ENCODE data around the gene CNTLN. TPM values are rescaled to one million over a fixed set of nuclear protein-coding genes. Genes with fewer than 3 reads are reported as not detected.

The CNTLN gene
- total RNA-seq, 3 donors from 2014 or later (not counting 1 experiment from before 2014, with no cell fraction given) = 0.32 to 1.6 (median 0.63) TPM

DNA sequence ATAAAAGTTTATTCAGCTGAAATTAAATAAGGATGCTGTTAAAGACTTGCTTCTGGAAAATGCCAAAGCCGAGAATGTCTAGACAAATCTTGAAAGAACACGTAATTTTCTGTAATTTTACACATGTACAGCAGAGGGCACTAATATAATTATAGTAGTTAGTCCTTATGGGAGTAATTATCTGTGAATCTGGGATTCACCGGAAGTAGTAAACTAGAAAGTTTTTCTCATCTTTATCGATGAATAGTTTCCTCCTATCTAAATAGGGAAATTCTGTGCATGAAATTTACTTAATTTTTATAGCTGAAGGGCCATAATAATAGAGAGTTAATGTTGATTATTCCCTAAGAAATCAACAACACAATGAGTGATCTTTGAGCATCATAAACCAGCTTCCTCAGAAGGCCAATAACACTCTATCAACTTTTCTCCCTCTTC is 18.4 kb upstream of the CNTLN start:
- Histone ChIP-seq H3K4me3 (ENCODE audit: low read length) (no peak overlapping the region), H3K27me3 (ENCODE audit: control insufficient read depth, insufficient read depth, low read length) (no peaks in the 10 kb centered on the region), H3K4me1 (ENCODE audit: control insufficient read depth, insufficient read depth, low read length) (no peaks in the 10 kb centered on the region), H3K9me3 (ENCODE audit: control insufficient read depth, insufficient read depth, low read length) (no peaks in the 10 kb centered on the region), H3K27ac (ENCODE audit: low read length) (no peak overlapping the region), H3K36me3 (ENCODE audit: control insufficient read depth, insufficient read depth, low read length) (no peaks in the 10 kb centered on the region)
- WGBS (ENCODE audit: insufficient coverage) = no CpG with 5 or more reads among the region's 4 CpGs
- H3K9me3 Mint-ChIP-seq = no peaks in the 10 kb centered on the region
- intact Hi-C loops (cut with micrococcal nuclease) = loop anchor here (1.0 kb wide), 1 partner anchor 347 kb away; no protein-coding TSS in a partner anchor
- no peak for DNase-seq
- ATAC-seq = no peak
- peaks cover under 1 to 22% of the 10 kb centered on the region in 2 donors for H3K27me3 Mint-ChIP-seq (ENCODE audit: low read depth in 2 of 2)
- no peak overlapping the region for H3K4me3 Mint-ChIP-seq
- no peaks in the 10 kb centered on the region for H3K4me1 Mint-ChIP-seq
- peaks cover 1% of the 10 kb centered on the region for H3K36me3 Mint-ChIP-seq
- H3K27ac Mint-ChIP-seq = no peak overlapping the region
- TF ChIP-seq, protein P1, sequence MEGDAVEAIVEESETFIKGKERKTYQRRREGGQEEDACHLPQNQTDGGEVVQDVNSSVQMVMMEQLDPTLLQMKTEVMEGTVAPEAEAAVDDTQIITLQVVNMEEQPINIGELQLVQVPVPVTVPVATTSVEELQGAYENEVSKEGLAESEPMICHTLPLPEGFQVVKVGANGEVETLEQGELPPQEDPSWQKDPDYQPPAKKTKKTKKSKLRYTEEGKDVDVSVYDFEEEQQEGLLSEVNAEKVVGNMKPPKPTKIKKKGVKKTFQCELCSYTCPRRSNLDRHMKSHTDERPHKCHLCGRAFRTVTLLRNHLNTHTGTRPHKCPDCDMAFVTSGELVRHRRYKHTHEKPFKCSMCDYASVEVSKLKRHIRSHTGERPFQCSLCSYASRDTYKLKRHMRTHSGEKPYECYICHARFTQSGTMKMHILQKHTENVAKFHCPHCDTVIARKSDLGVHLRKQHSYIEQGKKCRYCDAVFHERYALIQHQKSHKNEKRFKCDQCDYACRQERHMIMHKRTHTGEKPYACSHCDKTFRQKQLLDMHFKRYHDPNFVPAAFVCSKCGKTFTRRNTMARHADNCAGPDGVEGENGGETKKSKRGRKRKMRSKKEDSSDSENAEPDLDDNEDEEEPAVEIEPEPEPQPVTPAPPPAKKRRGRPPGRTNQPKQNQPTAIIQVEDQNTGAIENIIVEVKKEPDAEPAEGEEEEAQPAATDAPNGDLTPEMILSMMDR (IDR thresholded peaks at IDR 0.05) = peak; percentile 21

DNA sequence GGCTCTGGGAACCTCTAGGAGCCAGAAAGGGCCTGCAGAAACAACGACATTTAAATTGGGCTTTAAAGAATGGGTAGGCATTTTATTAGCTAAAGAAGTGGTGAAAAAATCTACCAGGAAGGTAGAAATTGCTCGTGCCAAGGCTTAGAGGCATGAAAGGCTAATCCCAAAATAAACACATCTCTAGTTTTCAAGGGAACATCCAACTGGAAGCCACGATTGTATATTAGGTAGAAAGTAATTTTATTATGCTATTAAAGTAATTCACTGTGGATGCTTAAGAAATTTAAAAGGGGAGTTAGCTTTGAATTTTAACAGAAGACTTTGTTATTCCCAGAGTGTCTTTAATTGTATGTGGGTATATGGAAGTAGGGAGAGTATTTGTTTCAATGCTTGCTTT is 17.5 kb upstream of the CNTLN start:
- H3K36me3 Mint-ChIP-seq = no peaks in the 10 kb centered on the region
- no peaks in the 10 kb centered on the region for H3K9me3 Mint-ChIP-seq
- intact Hi-C loops (cut with micrococcal nuclease) = no loop called here

DNA sequence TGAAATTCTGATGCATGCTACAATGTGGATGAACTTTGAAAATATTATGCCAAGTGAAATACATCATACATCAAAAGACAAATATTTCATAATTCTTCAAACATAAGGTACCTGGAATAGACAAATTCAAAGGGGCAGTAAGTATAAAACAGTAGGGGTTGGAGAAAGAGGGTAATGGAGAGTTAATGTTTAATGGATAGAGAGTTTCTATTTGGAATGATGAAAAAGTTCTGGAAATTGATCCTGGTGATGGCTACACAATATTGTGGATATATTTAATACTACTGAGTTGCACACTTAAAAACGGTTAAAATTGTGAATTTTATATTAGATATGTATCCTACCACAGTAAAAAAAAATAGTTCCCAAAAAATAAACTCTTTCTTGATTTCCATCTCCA is 14.6 kb upstream of the CNTLN start:
- H3K27me3 ChIP-seq (ENCODE audit: control insufficient read depth, insufficient read depth, low read length) = no peaks in the 10 kb centered on the region
- H3K9me3 ChIP-seq (ENCODE audit: control insufficient read depth, insufficient read depth, low read length) = no peaks in the 10 kb centered on the region
- Mint-ChIP-seq H3K4me3 (no peak overlapping the region), H3K9me3 (no peaks in the 10 kb centered on the region), H3K36me3 (no peaks in the 10 kb centered on the region), H3K27ac (no peak overlapping the region), H3K27me3 (ENCODE audit: low read depth in 2 of 2) (peaks cover 0 to 3% of the 10 kb centered on the region in 2 donors), H3K4me1 (no peaks in the 10 kb centered on the region)
- no peak for ATAC-seq
- H3K4me3 ChIP-seq (ENCODE audit: low read length) = no peak overlapping the region
- H3K36me3 ChIP-seq (ENCODE audit: control insufficient read depth, insufficient read depth, low read length) = no peaks in the 10 kb centered on the region
- H3K4me1 ChIP-seq (ENCODE audit: control insufficient read depth, insufficient read depth, low read length) = no peaks in the 10 kb centered on the region
- intact Hi-C loops (cut with micrococcal nuclease) = no loop called here
- WGBS (ENCODE audit: insufficient coverage) = no CpG with 5 or more reads among the region's 1 CpG
- DNase-seq = no peak
- TF ChIP-seq, protein P1 (IDR thresholded peaks at IDR 0.05) = no peak
- H3K27ac ChIP-seq (ENCODE audit: low read length) = no peak overlapping the region

More for the DNA sequence above, 17.5 kb upstream of the CNTLN start:
- ATAC-seq (no peak), DNase-seq (no peak)
- Histone ChIP-seq H3K27me3 (ENCODE audit: control insufficient read depth, insufficient read depth, low read length) (no peaks in the 10 kb centered on the region), H3K27ac (ENCODE audit: low read length) (no peak overlapping the region), H3K4me1 (ENCODE audit: control insufficient read depth, insufficient read depth, low read length) (no peaks in the 10 kb centered on the region), H3K9me3 (ENCODE audit: control insufficient read depth, insufficient read depth, low read length) (no peaks in the 10 kb centered on the region), H3K4me3 (ENCODE audit: low read length) (no peak overlapping the region), H3K36me3 (ENCODE audit: control insufficient read depth, insufficient read depth, low read length) (no peaks in the 10 kb centered on the region)
- TF ChIP-seq, protein P1 (IDR thresholded peaks at IDR 0.05) = no peak
- WGBS (ENCODE audit: insufficient coverage) = 65% methylated on average over 1 of the region's 3 CpGs
- H3K27ac Mint-ChIP-seq = no peak overlapping the region
- H3K4me3 Mint-ChIP-seq = no peak overlapping the region
- no peaks in the 10 kb centered on the region for H3K4me1 Mint-ChIP-seq
- H3K27me3 Mint-ChIP-seq (ENCODE audit: low read depth in 2 of 2) = peaks cover 3 to 12% of the 10 kb centered on the region in 2 donors

GRCh38 chr9:17121264-17121663 is 13.6 kb upstream of the CNTLN start:
- no peak for DNase-seq
- intact Hi-C loops (cut with micrococcal nuclease) = no loop called here
- no peaks in the 10 kb centered on the region for H3K4me1 Mint-ChIP-seq
- H3K27ac Mint-ChIP-seq = no peak overlapping the region
- Histone ChIP-seq H3K27me3 (ENCODE audit: control insufficient read depth, insufficient read depth, low read length) (no peaks in the 10 kb centered on the region), H3K36me3 (ENCODE audit: control insufficient read depth, insufficient read depth, low read length) (no peaks in the 10 kb centered on the region), H3K4me1 (ENCODE audit: control insufficient read depth, insufficient read depth, low read length) (no peaks in the 10 kb centered on the region), H3K9me3 (ENCODE audit: control insufficient read depth, insufficient read depth, low read length) (no peaks in the 10 kb centered on the region), H3K27ac (ENCODE audit: low read length) (no peak overlapping the region), H3K4me3 (ENCODE audit: low read length) (no peak overlapping the region)
- H3K36me3 Mint-ChIP-seq = no peaks in the 10 kb centered on the region
- peaks cover 0 to 3% of the 10 kb centered on the region in 2 donors for H3K27me3 Mint-ChIP-seq (ENCODE audit: low read depth in 2 of 2)
- no peak for ATAC-seq
- TF ChIP-seq, protein P1 (IDR thresholded peaks at IDR 0.05) = no peak
- 92% methylated on average over 2 of the region's 2 CpGs for WGBS (ENCODE audit: insufficient coverage)
- H3K9me3 Mint-ChIP-seq = no peaks in the 10 kb centered on the region
- H3K4me3 Mint-ChIP-seq = no peak overlapping the region
